Measurements from ENCODE around the gene CCDC81.

GRCh38 chr11:86369668-86370067, 5.0 kb upstream of the CCDC81 start:
- TF ChIP-seq FOXM1 (IDR thresholded peaks at IDR 0.05; ENCODE audit: borderline replicate concordance) = no peak
- TF ChIP-seq NFRKB (IDR thresholded peaks at IDR 0.05) = no peak
- TF ChIP-seq FOXK2 (IDR thresholded peaks at IDR 0.05) = no peak
- no peak for TF ChIP-seq HDGF (IDR thresholded peaks at IDR 0.05; ENCODE audit: borderline replicate concordance)
- no peak for TF ChIP-seq FOXA1 (IDR thresholded peaks at IDR 0.05)
- TF ChIP-seq SP1 (IDR thresholded peaks at IDR 0.05) = no peak
- no peak for TF ChIP-seq CTBP1 (IDR thresholded peaks at IDR 0.05; ENCODE audit: borderline replicate concordance)
- TF ChIP-seq ELF4 (IDR thresholded peaks at IDR 0.05) = no peak
- no peak for TF ChIP-seq SUZ12 (IDR thresholded peaks at IDR 0.05)
- TF ChIP-seq BHLHE40 (IDR thresholded peaks at IDR 0.05; ENCODE audit: borderline replicate concordance) = no peak
